ENCODE measurements around the gene ADCY5. TPM values are rescaled to one million over a fixed set of nuclear protein-coding genes. Genes with fewer than 3 reads are reported as not detected.

ADCY5 gene
- total RNA-seq, 2 donors from 2014 or later = 3.9 to 5.2 TPM

DNA sequence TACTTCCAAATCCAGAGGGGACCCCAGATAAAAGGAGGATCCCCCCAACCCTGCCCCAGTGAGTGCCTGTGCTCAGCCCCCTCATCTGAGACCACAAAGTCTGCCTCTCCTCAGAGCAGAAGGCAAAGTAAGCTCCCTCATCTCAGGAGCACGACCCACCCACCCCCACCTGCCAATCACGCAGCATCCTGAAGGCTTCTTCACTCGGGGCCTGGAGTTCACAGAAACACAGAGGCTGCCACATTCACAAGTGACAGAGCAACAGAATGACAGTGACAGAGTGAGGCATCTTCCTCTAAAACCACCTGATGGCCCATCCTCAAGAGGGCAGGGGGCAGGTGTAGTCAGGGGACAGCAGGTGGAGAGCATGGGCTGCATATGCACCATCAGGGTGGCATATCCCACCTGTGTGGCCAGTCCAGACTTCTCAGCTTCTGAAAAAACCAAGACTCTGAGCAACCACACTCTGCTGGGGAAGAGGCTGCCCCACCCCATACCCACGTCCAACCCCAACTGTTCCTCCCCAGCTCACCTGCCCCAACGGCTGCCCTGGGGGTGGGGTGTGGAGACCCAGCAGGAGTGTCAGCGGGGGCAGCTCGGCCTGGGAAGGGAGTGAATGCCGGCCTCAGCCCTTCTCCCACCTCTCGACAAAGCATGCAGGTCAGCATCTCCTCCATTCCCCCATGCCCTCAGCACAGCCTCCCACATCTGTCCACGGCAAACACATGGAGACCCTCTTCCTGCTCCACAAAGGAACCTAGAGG is 19.3 kb downstream of the ADCY5 start:
- WGBS, 2 experiments (ENCODE audit: insufficient coverage in 1 of 2, insufficient read length in 1 of 2) = 88 to 100% methylated on average over 1 to 10 of the region's 10 CpGs
- no peak for TF ChIP-seq CTCF (conservative IDR thresholded peaks at IDR 0.05)
- no peaks in the 10 kb centered on the region for H3K4me1 ChIP-seq (ENCODE audit: control insufficient read depth, insufficient read depth, low read length)
- DNase-seq = no peak
- Mint-ChIP-seq H3K9me3 (no peaks in the 10 kb centered on the region), H3K4me1 (peaks cover 5% of the 10 kb centered on the region), H3K4me3 (no peak overlapping the region), H3K27me3 (ENCODE audit: insufficient read depth) (peaks cover 7% of the 10 kb centered on the region), H3K27ac (no peak overlapping the region), H3K36me3 (ENCODE audit: low read depth) (no peaks in the 10 kb centered on the region)
- no peak overlapping the region for H3K4me3 ChIP-seq (ENCODE audit: low read length)
- H3K9me3 ChIP-seq (ENCODE audit: control insufficient read depth, low read length) = no peaks in the 10 kb centered on the region
- H3K36me3 ChIP-seq (ENCODE audit: control insufficient read depth, insufficient read depth, low read length) = no peaks in the 10 kb centered on the region
- H3K27me3 ChIP-seq (ENCODE audit: control insufficient read depth, insufficient read depth, low read length, poor library complexity, severe bottlenecking) = no peaks in the 10 kb centered on the region
- H3K9ac ChIP-seq (ENCODE audit: extremely low read depth, low read length, poor library complexity, severe bottlenecking) = no peak overlapping the region
- H3K27ac ChIP-seq (ENCODE audit: low read depth, low read length) = no peak overlapping the region

GRCh38 chr3:123424999-123425712 is 23.7 kb downstream of the ADCY5 start:
- no peaks in the 10 kb centered on the region for H3K9me3 Mint-ChIP-seq
- H3K27me3 Mint-ChIP-seq (ENCODE audit: insufficient read depth) = peaks cover 4% of the 10 kb centered on the region
- no peak overlapping the region for H3K9ac ChIP-seq (ENCODE audit: extremely low read depth, low read length, poor library complexity, severe bottlenecking)
- TF ChIP-seq CTCF (conservative IDR thresholded peaks at IDR 0.05) = no peak
- no peaks in the 10 kb centered on the region for H3K4me1 ChIP-seq (ENCODE audit: control insufficient read depth, insufficient read depth, low read length)
- no peak for DNase-seq
- H3K9me3 ChIP-seq (ENCODE audit: control insufficient read depth, low read length) = no peaks in the 10 kb centered on the region
- H3K36me3 ChIP-seq (ENCODE audit: control insufficient read depth, insufficient read depth, low read length) = no peaks in the 10 kb centered on the region
- no peaks in the 10 kb centered on the region for H3K36me3 Mint-ChIP-seq (ENCODE audit: low read depth)
- no peak overlapping the region for H3K4me3 Mint-ChIP-seq
- no peaks in the 10 kb centered on the region for H3K27me3 ChIP-seq (ENCODE audit: control insufficient read depth, insufficient read depth, low read length, poor library complexity, severe bottlenecking)
- H3K27ac ChIP-seq (ENCODE audit: low read depth, low read length) = no peak overlapping the region
- peaks cover 5% of the 10 kb centered on the region for H3K4me1 Mint-ChIP-seq
- WGBS, 2 experiments (ENCODE audit: insufficient coverage in 1 of 2, insufficient read length in 1 of 2) = 77 to 94% methylated on average over 6 to 8 of the region's 8 CpGs
- H3K27ac Mint-ChIP-seq = no peak overlapping the region
- H3K4me3 ChIP-seq (ENCODE audit: low read length) = no peak overlapping the region

DNA sequence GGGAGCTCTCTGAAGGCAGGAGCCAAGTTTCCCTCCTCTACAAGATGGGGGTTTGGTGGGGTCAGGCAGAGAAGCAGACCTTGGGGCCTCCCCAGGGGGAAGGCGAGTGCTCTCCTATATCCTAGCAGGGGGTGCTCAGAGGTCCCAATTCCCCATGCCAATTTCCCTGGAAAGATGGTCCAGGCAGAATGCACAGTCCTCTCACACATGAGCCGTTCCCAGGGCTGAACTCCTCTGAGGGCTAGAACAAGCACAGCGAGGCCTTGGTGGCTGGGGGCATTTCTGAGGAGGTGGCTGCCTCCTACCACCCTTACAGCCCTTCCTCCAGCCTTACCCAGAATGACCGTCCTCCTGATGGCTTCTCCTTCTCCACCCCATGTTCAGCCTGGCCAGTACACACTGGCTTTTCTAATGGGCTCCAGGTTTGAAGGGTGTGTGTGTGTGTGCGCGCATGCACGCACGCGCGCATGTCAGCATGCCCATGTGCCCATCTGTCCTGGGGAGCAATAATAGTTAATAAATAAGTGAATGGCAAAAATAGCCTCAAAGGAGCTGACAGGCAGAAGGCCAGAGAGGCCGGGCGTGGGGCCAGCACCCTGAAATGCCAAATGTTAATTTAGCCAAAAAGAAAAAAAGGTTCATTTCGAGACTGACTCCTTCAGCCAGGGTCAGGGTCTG is 24.4 kb downstream of the ADCY5 start:
- H3K27me3 ChIP-seq (ENCODE audit: control insufficient read depth, insufficient read depth, low read length, poor library complexity, severe bottlenecking) = no peaks in the 10 kb centered on the region
- no peaks in the 10 kb centered on the region for H3K9me3 ChIP-seq (ENCODE audit: control insufficient read depth, low read length)
- no peaks in the 10 kb centered on the region for H3K27me3 Mint-ChIP-seq (ENCODE audit: insufficient read depth)
- H3K36me3 Mint-ChIP-seq (ENCODE audit: low read depth) = no peaks in the 10 kb centered on the region
- no peak overlapping the region for H3K27ac ChIP-seq (ENCODE audit: low read depth, low read length)
- H3K36me3 ChIP-seq (ENCODE audit: control insufficient read depth, insufficient read depth, low read length) = no peaks in the 10 kb centered on the region
- no peak overlapping the region for H3K4me3 ChIP-seq (ENCODE audit: low read length)
- no peaks in the 10 kb centered on the region for H3K9me3 Mint-ChIP-seq
- H3K4me1 ChIP-seq (ENCODE audit: control insufficient read depth, insufficient read depth, low read length) = no peaks in the 10 kb centered on the region
- H3K4me1 Mint-ChIP-seq = peaks cover 3% of the 10 kb centered on the region
- no peak for TF ChIP-seq CTCF (conservative IDR thresholded peaks at IDR 0.05)
- no peak overlapping the region for H3K4me3 Mint-ChIP-seq
- H3K27ac Mint-ChIP-seq = no peak overlapping the region
- WGBS, 2 experiments (ENCODE audit: insufficient coverage in 1 of 2, insufficient read length in 1 of 2) = 56 to 85% methylated on average over 3 to 13 of the region's 13 CpGs
- no peak overlapping the region for H3K9ac ChIP-seq (ENCODE audit: extremely low read depth, low read length, poor library complexity, severe bottlenecking)
- no peak for DNase-seq
